Retinal pigment epithelial cell (primary cell): ENCODE data around the gene CD8B.

ENCODE experiments used
- DNase-seq: peaks from one replicate; pipeline ENCODE4 v3.0.0-alpha.2; 2010; ENCODE audit warnings: low read depth
- H3K4me3 ChIP-seq: 2 replicates; pipeline ENCODE4 v1.5.1; 2011; ENCODE audit warnings: mild to moderate bottlenecking, low read length, control low read depth, moderate library complexity
- TF ChIP-seq, protein P1 (sequence below): conservative IDR thresholded peaks from 2 replicates; pipeline ENCODE4 v1.5.1; 2011; ENCODE audit warnings: low read depth, low read length, control low read depth, inconsistent platforms

Gene CD8B

DNA sequence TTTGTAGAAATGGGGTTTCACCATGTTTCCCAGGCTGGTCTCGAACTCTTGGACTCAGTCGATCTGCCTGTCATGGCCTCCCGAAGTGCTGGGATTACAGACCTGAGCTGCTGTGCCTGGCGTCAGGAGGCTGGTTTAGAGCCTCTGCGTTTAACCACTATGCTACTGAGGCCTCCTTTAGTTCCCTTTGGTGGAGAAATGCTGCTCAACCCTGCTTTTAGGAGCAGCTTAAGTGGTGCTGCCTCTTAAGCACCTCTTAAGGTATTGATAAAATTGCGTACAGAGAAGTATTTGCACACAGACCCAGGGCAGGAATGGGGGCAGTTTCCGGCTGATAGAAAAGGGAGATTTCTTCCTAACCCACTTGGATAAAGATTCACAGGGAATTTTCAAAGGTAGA, 78.9 kb downstream of the CD8B start:
- no peak for DNase-seq
- no peak overlapping the region for H3K4me3 ChIP-seq
- TF ChIP-seq, protein P1, sequence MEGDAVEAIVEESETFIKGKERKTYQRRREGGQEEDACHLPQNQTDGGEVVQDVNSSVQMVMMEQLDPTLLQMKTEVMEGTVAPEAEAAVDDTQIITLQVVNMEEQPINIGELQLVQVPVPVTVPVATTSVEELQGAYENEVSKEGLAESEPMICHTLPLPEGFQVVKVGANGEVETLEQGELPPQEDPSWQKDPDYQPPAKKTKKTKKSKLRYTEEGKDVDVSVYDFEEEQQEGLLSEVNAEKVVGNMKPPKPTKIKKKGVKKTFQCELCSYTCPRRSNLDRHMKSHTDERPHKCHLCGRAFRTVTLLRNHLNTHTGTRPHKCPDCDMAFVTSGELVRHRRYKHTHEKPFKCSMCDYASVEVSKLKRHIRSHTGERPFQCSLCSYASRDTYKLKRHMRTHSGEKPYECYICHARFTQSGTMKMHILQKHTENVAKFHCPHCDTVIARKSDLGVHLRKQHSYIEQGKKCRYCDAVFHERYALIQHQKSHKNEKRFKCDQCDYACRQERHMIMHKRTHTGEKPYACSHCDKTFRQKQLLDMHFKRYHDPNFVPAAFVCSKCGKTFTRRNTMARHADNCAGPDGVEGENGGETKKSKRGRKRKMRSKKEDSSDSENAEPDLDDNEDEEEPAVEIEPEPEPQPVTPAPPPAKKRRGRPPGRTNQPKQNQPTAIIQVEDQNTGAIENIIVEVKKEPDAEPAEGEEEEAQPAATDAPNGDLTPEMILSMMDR = no peak

GRCh38 chr2:86781363-86781762, 80.3 kb downstream of the CD8B start:
- no peak for DNase-seq
- TF ChIP-seq, protein P1 = no peak
- no peak overlapping the region for H3K4me3 ChIP-seq

GRCh38 chr2:86779971-86780370, 81.7 kb downstream of the CD8B start:
- DNase-seq = no peak
- TF ChIP-seq, protein P1 = no peak

GRCh38 chr2:86778957-86779356, 82.7 kb downstream of the CD8B start:
- TF ChIP-seq, protein P1 = no peak
- H3K4me3 ChIP-seq = no peak overlapping the region
- no peak for DNase-seq

More at GRCh38 chr2:86779971-86780370, 81.7 kb downstream of the CD8B start:
- no peak overlapping the region for H3K4me3 ChIP-seq

- no peak for DNase-seq
- TF ChIP-seq, protein P1 = no peak
- no peak overlapping the region for H3K4me3 ChIP-seq
Observed at GRCh38 chr2:86776532-86776931, 85.2 kb downstream of the CD8B start.

GRCh38 chr2:86775338-86775737, 86.3 kb downstream of the CD8B start:
- TF ChIP-seq, protein P1 = no peak
- no peak for DNase-seq
- no peak overlapping the region for H3K4me3 ChIP-seq

DNA sequence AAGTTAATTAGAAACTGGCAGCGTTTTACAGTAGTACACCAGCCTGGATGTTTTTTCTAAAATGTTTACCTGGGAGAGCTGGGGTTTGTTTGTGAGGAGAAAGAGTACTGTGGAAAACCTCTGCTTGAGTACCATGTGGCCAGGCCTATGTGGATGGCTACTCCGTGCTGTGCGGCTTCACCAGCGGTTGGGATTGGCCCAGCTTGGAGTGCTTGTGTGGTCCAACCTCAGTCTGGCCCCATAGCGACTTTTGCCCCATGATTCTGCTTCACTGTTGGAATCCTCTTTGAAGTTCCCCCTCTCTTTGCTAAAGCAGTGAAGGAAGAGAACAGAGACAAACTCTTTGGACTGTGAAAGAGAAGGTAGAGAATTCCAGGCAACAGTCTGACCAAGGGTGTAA, 86.8 kb downstream of the CD8B start:
- no peak overlapping the region for H3K4me3 ChIP-seq
- no peak for DNase-seq

More for the DNA sequence above, 86.8 kb downstream of the CD8B start:
- TF ChIP-seq, protein P1 = no peak
